Panc1 (cell line): Measurements from ENCODE around the gene MAN1A1.

Experiments
- CTCF ChIP-seq: fragments of 450-650 bp; IDR thresholded peaks from 2 replicates; pipeline ENCODE4 v1.5.1; 2017; ENCODE audit warnings: mild to moderate bottlenecking
- POLR2AphosphoS5 ChIP-seq: IDR thresholded peaks from 2 replicates; pipeline ENCODE4 v1.6.1; 2012; ENCODE audit warnings: mild to moderate bottlenecking, low read depth, low read length, moderate library complexity
- REST ChIP-seq, 2 experiments: IDR thresholded peaks; 2 replicates each; pipeline ENCODE4 v1.6.1; 2011 to 2012; ENCODE audit warnings: low read depth in 2 of 2, control low read depth in 1 of 2, low read length in 1 of 2, mild to moderate bottlenecking in 1 of 2, moderate library complexity in 1 of 2; ENCODE audit not compliant: insufficient read depth in 1 of 2
- SIN3A ChIP-seq: IDR thresholded peaks from 2 replicates; pipeline ENCODE4 v1.6.1; 2012; ENCODE audit warnings: low read depth, mild to moderate bottlenecking, low read length, moderate library complexity, borderline replicate concordance; ENCODE audit not compliant: insufficient read depth

GRCh38 chr6:119334535-119335264 lies 14.9 kb downstream of the MAN1A1 start:
- TF ChIP-seq CTCF (no peak), SIN3A (no peak), POLR2AphosphoS5 (no peak), REST (IDR thresholded peaks at IDR 0.05; ENCODE audit: insufficient read depth in 1 of 2, low read depth in 2 of 2, low read length in 1 of 2) (no peak)
